ENCODE results near the gene RBMY1J. TPM values are rescaled to one million over a fixed set of nuclear protein-coding genes. Genes with fewer than 3 reads are reported as not detected.
"Not testable (repeated sequence)": the region's sequence is repeated elsewhere in the genome, so short reads cannot be mapped to it uniquely, and the experiment has no call there.

The RBMY1J gene
- total and polyA plus RNA-seq, 4 donors = not detected

DNA sequence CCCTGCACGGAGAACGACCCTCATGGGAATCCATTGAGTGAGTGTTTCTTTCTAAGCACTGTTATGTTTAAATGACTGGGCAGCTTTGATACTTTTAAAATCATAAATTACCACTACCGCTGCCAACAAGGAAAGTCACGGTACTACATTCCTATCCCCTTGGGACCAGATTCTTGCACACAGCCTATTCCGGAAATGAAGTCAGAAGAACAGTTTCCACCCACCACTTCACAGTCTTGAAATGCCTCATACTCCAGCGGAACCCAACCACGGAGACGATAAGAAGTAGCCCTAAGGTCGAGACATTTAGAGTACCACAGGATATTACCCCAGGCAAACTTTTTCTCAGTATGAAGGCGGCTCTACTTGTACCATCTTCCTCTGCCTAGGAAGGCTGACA, 58.8 kb downstream of the RBMY1J start:
- not testable (repeated sequence) for H3K9ac ChIP-seq (ENCODE audit: insufficient read depth in 1 of 2, low read length in 2 of 2); H3K36me3 ChIP-seq (ENCODE audit: control insufficient read depth in 4 of 4, insufficient read depth in 4 of 4, low read length in 4 of 4); H3K27ac ChIP-seq (ENCODE audit: low read depth in 1 of 2, low read length in 1 of 2); DNase-seq; H3K27me3 ChIP-seq (ENCODE audit: control insufficient read depth in 3 of 3, insufficient read depth in 3 of 3, low read length in 2 of 3); H3K4me3 ChIP-seq; H3K9me3 ChIP-seq (ENCODE audit: control insufficient read depth in 4 of 4, insufficient read depth in 3 of 4, low read length in 3 of 4); H3K4me1 ChIP-seq (ENCODE audit: control insufficient read depth in 5 of 5, insufficient read depth in 5 of 5, low read length in 5 of 5); ATAC-seq (ENCODE audit: insufficient read depth, low FRiP score)
- WGBS, 2 donors = no CpG with 5 or more reads among the region's 10 CpGs

Other genes starting within 250 kb of the RBMY1J start
- not detected for gene RBMY1F, start 220.5 kb upstream of the RBMY1J start, total RNA-seq
- not detected for gene RBMY1F, start 220.5 kb upstream of the RBMY1J start, polyA plus RNA-seq

All from lung (tissue), 10 donors.